Measurements from ENCODE around the gene LENG1.
"Not testable (repeated sequence)": the region's sequence is repeated elsewhere in the genome, so short reads cannot be mapped to it uniquely, and the experiment has no call there.

Gene LENG1

DNA sequence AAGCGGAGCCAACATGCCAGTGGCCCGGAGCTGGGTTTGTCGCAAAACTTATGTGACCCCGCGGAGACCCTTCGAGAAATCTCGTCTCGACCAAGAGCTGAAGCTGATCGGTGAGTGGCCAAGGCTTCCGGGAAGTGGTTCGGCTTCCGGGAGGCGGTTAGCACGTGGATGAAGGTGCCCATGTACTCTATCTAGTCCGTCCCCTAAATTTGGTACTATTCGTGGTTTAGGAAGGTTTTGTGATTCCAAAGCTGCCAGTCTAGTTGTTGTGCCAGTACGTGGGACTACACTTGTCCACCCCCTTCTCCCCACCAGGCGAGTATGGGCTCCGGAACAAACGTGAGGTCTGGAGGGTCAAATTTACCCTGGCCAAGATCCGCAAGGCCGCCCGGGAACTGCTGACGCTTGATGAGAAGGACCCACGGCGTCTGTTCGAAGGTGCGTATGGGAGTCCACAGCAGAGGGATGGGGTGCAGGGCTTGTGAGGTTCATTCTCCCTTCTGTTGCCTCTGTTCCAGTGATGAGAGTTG, 41.7 kb upstream of the LENG1 start:
- no peak for DNase-seq (ENCODE audit: low read depth)
- Histone ChIP-seq H3K36me3 (ENCODE audit: control insufficient read depth, insufficient read depth, low read length, severe bottlenecking) (peaks cover 46% of the 10 kb centered on the region), H3K4me3 (ENCODE audit: low read length) (peak overlapping the region; percentile 95), H3K9ac (ENCODE audit: low read length) (peak overlapping the region; percentile 90), H3K4me1 (ENCODE audit: control insufficient read depth, insufficient read depth, low read length) (peaks cover 48% of the 10 kb centered on the region), H3K27me3 (replicated peaks; ENCODE audit: control insufficient read depth, insufficient read depth, low read length) (no peaks in the 10 kb centered on the region), H3K9me3 (ENCODE audit: control insufficient read depth, low read length) (no peaks in the 10 kb centered on the region)

DNA sequence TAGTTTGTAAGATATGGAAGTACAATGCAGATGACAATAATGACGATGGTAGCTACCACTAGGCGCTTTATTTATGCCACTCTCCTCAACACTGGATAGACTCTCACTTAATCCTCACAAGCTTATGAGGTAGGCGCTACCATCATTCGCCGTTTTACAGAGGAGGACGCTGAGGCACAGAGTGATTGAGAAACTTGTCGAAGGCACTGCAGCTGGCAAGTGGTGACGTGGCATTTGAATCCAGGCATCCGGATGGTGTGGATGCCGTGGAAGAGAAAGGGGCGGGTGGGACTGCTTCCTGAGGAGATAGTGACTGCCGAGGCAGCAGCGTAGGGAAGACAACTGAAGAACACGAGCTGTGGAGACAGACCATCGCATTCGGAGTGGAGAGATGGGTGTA, 39.9 kb upstream of the LENG1 start:
- no peaks in the 10 kb centered on the region for H3K27me3 ChIP-seq (replicated peaks; ENCODE audit: control insufficient read depth, insufficient read depth, low read length)
- H3K4me3 ChIP-seq (ENCODE audit: low read length), result no peak overlapping the region
- H3K9ac ChIP-seq (ENCODE audit: low read length), result peak overlapping the region; percentile 90
- peaks cover 29% of the 10 kb centered on the region for H3K4me1 ChIP-seq (ENCODE audit: control insufficient read depth, insufficient read depth, low read length)
- no peaks in the 10 kb centered on the region for H3K9me3 ChIP-seq (ENCODE audit: control insufficient read depth, low read length)
- H3K36me3 ChIP-seq (ENCODE audit: control insufficient read depth, insufficient read depth, low read length, severe bottlenecking), result peaks cover 31% of the 10 kb centered on the region
- no peak for DNase-seq (ENCODE audit: low read depth)

DNA sequence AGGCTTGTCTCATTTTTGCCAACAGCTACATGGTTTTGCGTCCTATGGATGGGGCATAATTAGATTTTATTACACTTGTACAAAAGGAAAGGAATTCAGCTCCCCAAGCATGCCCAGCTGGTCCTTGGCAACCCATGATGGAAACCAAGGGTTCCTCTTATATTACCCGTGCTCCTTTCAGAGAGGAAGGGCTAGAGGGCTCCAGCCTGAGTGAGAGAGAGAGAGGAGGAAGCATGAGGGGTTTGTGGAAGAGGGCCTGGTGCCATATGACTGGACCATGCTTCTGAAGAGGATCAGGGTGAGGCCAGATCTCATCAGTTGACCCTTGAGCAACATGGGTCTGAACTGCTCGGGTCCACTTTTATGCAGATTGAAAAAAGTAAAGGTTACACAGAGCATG, 37.6 kb upstream of the LENG1 start:
- Histone ChIP-seq H3K27me3 (replicated peaks; ENCODE audit: control insufficient read depth, insufficient read depth, low read length) (no peaks in the 10 kb centered on the region), H3K36me3 (ENCODE audit: control insufficient read depth, insufficient read depth, low read length, severe bottlenecking) (peaks cover 20% of the 10 kb centered on the region), H3K9me3 (ENCODE audit: control insufficient read depth, low read length) (no peaks in the 10 kb centered on the region), H3K9ac (ENCODE audit: low read length) (no peak overlapping the region), H3K4me1 (ENCODE audit: control insufficient read depth, insufficient read depth, low read length) (peaks cover 11% of the 10 kb centered on the region), H3K4me3 (ENCODE audit: low read length) (no peak overlapping the region)
- DNase-seq (ENCODE audit: low read depth), result no peak

DNA sequence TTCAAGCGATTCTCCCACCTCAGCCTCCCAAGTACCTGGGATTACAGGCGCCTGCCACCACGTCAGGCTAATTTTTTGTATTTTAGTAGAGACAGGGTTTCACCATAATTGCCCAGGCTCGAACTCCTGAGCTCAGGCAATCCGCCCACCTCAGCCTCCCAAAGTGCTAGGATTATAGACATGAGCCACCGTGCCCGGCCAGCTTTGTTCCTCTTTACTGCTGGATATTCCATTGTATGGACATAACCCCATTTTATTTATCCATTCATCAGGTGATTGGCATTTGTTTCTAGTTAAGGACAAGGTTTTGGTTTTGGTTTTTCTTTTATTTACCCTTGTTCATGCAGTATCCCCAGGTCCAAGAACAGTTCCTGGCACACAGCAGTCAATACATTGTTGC, 37.0 kb upstream of the LENG1 start:
- Histone ChIP-seq H3K9ac (ENCODE audit: low read length) (no peak overlapping the region), H3K9me3 (ENCODE audit: control insufficient read depth, low read length) (no peaks in the 10 kb centered on the region), H3K4me3 (ENCODE audit: low read length) (no peak overlapping the region), H3K36me3 (ENCODE audit: control insufficient read depth, insufficient read depth, low read length, severe bottlenecking) (peaks cover 14% of the 10 kb centered on the region), H3K27me3 (replicated peaks; ENCODE audit: control insufficient read depth, insufficient read depth, low read length) (no peaks in the 10 kb centered on the region), H3K4me1 (ENCODE audit: control insufficient read depth, insufficient read depth, low read length) (peaks cover 10% of the 10 kb centered on the region)
- DNase-seq (ENCODE audit: low read depth), result no peak

DNA sequence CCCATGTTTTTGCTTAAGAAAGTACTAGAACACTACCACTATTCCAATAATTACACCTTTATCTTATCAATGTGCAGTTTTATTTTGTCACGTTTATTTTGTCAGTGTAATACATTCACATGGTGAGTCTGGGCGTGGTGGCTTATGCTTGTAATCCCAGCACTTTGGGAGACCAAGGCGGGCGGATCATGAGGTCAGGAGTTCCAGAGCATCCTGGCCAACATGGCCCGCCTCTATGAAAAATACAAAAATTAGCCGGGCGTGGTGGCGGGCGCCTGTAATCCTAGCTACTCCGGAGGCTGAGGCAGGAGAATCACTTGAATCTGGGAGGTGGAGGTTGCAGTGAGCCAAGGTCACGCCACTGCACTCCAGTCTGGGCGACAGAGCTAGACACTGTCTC, 34.9 kb upstream of the LENG1 start:
- H3K9me3 ChIP-seq (ENCODE audit: control insufficient read depth, low read length); H3K4me1 ChIP-seq (ENCODE audit: control insufficient read depth, insufficient read depth, low read length); DNase-seq (ENCODE audit: low read depth); H3K27me3 ChIP-seq (replicated peaks; ENCODE audit: control insufficient read depth, insufficient read depth, low read length); H3K4me3 ChIP-seq (ENCODE audit: low read length): not testable (repeated sequence)
- Histone ChIP-seq H3K9ac (ENCODE audit: low read length) (peak overlapping the region; percentile 29), H3K36me3 (ENCODE audit: control insufficient read depth, insufficient read depth, low read length, severe bottlenecking) (peaks cover 13% of the 10 kb centered on the region)

DNA sequence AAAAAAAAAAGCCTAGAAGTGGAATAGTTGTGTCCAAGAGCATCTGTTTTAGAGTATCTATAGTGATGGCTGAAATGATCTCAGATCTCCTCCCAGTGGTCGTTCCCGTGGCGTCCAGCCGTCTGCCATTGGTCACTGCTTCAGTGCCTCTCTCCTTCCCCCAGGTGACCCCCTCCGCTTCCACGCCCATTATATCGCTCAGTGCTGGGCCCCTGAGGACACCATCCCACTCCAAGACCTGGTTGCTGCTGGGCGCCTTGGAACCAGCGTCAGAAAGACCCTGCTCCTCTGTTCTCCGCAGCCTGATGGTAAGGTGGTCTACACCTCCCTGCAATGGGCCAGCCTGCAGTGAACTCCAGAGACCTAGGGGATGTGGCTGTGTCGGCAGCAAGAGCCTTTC, 33.5 kb upstream of the LENG1 start:
- no peak for DNase-seq (ENCODE audit: low read depth)
- H3K36me3 ChIP-seq (ENCODE audit: control insufficient read depth, insufficient read depth, low read length, severe bottlenecking), result peaks cover 13% of the 10 kb centered on the region
- peaks cover 17% of the 10 kb centered on the region for H3K4me1 ChIP-seq (ENCODE audit: control insufficient read depth, insufficient read depth, low read length)
- H3K9ac ChIP-seq (ENCODE audit: low read length), result peak overlapping the region; percentile 25
- H3K9me3 ChIP-seq (ENCODE audit: control insufficient read depth, low read length), result no peaks in the 10 kb centered on the region
- no peaks in the 10 kb centered on the region for H3K27me3 ChIP-seq (replicated peaks; ENCODE audit: control insufficient read depth, insufficient read depth, low read length)
- no peak overlapping the region for H3K4me3 ChIP-seq (ENCODE audit: low read length)

DNA sequence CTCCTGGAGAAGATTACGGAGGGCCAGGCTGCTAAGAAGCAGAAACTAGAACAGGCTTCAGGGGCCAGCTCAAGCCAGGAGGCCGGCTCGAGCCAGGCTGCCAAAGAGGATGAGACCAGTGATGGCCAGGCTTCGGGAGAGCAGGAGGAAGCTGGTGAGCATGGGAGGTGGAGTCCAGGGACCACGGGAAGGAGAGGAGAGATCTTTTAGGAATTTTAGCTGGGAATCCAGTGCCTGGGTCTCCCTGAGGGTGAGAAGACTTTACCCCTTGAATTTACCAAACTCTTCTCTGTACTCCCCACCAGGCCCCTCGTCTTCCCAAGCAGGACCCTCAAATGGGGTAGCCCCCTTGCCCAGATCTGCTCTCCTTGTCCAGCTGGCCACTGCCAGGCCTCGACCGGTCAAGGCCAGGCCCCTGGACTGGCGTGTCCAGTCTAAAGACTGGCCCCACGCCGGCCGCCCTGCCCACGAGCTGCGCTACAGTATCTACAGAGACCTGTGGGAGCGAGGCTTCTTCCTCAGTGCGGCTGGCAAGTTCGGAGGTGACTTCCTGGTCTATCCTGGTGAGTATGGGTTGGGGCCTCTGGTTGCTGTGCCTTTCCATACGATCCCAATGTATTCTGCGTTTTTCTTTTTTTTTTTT, 32.4 kb upstream of the LENG1 start:
- Histone ChIP-seq H3K9me3 (ENCODE audit: control insufficient read depth, low read length) (no peaks in the 10 kb centered on the region), H3K4me3 (ENCODE audit: low read length) (peak overlapping the region; percentile 91), H3K9ac (ENCODE audit: low read length) (peak overlapping the region; percentile 96), H3K36me3 (ENCODE audit: control insufficient read depth, insufficient read depth, low read length, severe bottlenecking) (peaks cover 13% of the 10 kb centered on the region), H3K27me3 (replicated peaks; ENCODE audit: control insufficient read depth, insufficient read depth, low read length) (no peaks in the 10 kb centered on the region), H3K4me1 (ENCODE audit: control insufficient read depth, insufficient read depth, low read length) (peaks cover 18% of the 10 kb centered on the region)
- DNase-seq (ENCODE audit: low read depth), result no peak

DNA sequence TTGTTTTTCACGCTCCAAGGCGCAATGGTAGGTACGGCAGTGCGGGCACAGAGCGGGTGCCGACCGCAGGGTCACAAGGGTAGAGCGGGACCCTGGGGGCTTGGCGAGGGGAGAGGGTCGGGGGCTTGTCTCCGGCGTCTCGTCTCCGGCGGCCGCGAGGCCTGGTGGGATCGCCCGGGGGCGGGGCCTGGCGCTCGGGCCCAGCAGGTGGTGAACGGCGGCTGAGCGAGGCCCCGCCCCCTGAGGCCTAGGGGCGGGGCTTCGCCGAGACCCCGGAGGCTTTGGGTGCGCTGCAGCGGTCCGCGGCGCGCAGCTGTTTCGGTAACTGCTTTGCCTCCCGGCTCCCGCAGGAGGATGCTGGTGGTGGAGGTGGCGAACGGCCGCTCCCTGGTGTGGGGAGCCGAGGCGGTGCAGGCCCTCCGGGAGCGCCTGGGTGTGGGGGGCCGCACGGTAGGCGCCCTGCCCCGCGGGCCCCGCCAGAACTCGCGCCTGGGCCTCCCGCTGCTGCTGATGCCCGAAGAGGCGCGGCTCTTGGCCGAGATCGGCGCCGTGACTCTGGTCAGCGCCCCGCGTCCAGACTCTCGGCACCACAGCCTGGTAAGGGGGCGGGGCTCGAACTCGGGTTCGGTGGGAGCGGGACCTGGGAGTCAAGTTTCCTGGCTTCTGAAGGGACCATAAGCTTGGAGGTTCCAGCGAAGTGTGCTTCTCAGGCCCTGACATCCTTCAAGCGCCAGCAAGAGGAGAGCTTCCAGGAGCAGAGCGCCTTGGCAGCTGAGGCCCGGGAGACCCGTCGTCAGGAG, 31.7 kb upstream of the LENG1 start, which contains the start of gene TSEN34:
Gene TSEN34 (plus strand): TSS at position 298 of the 800 bp plus-strand sequence. CDS start 57 bp downstream, at position 355.
- no peaks in the 10 kb centered on the region for H3K27me3 ChIP-seq (replicated peaks; ENCODE audit: control insufficient read depth, insufficient read depth, low read length)
- DNase-seq (ENCODE audit: low read depth), result peak; percentile 93
- H3K36me3 ChIP-seq (ENCODE audit: control insufficient read depth, insufficient read depth, low read length, severe bottlenecking), result peaks cover 13% of the 10 kb centered on the region
- peak within 1 kb of the TSS; percentile 96 for H3K9ac ChIP-seq (ENCODE audit: low read length)
- H3K4me1 ChIP-seq (ENCODE audit: control insufficient read depth, insufficient read depth, low read length), result peaks cover 18% of the 10 kb centered on the region
- peak within 1 kb of the TSS; percentile 91 for H3K4me3 ChIP-seq (ENCODE audit: low read length)
- no peaks in the 10 kb centered on the region for H3K9me3 ChIP-seq (ENCODE audit: control insufficient read depth, low read length)

DNA sequence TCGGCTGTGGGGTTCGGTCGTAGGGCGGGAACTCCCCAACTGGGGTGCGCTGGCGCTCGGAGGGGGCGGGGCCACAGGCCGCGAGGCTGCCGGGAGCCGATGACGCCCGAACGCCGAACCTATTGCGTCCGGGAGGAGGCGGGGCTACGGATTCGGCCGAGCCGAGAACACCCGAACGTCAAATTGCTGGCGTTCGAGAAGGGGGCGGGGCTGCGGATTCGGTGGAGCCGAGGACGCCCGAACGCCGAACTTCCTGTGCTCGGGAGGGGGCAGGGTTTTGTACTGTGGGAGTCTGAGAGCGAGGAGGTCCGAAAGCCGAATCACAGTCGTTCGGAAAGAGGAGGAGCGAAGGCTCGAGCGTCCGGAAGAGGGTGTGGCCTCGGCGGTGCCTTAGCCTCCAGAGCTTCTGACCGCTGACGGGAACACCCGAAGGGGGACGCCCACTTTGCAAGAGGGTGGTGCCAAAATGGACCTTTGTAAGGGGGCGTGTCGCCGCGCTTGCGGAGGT, 31.0 kb upstream of the LENG1 start:
- Histone ChIP-seq H3K9me3 (ENCODE audit: control insufficient read depth, low read length) (no peaks in the 10 kb centered on the region), H3K4me3 (ENCODE audit: low read length) (peak overlapping the region; percentile 91), H3K27me3 (replicated peaks; ENCODE audit: control insufficient read depth, insufficient read depth, low read length) (no peaks in the 10 kb centered on the region), H3K4me1 (ENCODE audit: control insufficient read depth, insufficient read depth, low read length) (peaks cover 18% of the 10 kb centered on the region), H3K9ac (ENCODE audit: low read length) (peak overlapping the region; percentile 96), H3K36me3 (ENCODE audit: control insufficient read depth, insufficient read depth, low read length, severe bottlenecking) (peaks cover 11% of the 10 kb centered on the region)
- DNase-seq (ENCODE audit: low read depth), result peak; percentile 100

DNA sequence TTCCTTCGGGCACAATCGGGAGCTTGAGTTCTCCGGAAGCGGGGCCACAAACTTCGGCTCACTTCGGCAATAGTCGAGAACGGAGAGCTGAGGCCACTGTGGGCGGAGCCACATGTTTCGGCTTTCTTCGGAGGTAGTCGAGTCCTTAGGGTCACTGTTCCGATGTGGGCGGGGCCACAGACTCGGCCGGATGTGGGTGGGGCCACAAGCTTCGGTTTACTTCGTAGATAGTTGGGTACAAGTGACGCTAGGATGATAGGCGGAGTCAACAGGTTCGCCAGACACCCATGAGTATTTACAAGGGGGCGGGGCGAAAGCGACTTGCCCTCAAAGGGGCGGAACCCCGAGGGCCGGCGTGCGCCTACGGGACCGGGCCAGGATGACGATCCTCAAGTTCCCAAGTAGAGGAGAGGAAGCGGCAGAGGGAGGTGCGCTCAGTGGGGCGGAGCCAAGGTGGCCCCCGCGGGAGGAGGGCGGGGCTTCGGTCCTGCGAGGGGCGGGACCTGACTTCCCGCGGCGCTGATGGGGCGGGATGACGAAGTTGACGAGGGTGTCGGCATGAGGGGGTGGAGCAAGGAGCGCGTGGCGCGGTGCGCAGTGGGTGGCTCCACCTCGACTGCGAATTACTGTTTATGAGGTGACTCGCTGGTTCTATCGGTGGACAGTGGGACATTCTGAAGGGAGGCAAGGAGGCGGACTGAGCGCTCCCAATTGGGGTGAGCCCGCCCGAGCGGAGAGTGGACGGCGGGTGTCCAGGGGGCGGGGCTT, 30.4 kb upstream of the LENG1 start:
- Histone ChIP-seq H3K36me3 (ENCODE audit: control insufficient read depth, insufficient read depth, low read length, severe bottlenecking) (peaks cover 10% of the 10 kb centered on the region), H3K4me1 (ENCODE audit: control insufficient read depth, insufficient read depth, low read length) (peaks cover 18% of the 10 kb centered on the region), H3K27me3 (replicated peaks; ENCODE audit: control insufficient read depth, insufficient read depth, low read length) (no peaks in the 10 kb centered on the region), H3K9ac (ENCODE audit: low read length) (peak overlapping the region; percentile 96), H3K4me3 (ENCODE audit: low read length) (peak overlapping the region; percentile 91), H3K9me3 (ENCODE audit: control insufficient read depth, low read length) (no peaks in the 10 kb centered on the region)
- peak; percentile 100 for DNase-seq (ENCODE audit: low read depth)
